Activated naive CD4-positive, alpha-beta T cell (primary cell): Measurements from ENCODE around the gene CAP1.
A peak's percentile ranks its signal among the peaks of the same experiment; 100 is the strongest.
"Not testable (repeated sequence)": the region's sequence is repeated elsewhere in the genome, so short reads cannot be mapped to it uniquely, and the experiment has no call there.

ENCODE experiments used
- DNase-seq, 4 experiments: peaks; one replicate each; lab custom pipeline; 2025; lab: John Stamatoyannopoulos, UW

Gene CAP1

DNA sequence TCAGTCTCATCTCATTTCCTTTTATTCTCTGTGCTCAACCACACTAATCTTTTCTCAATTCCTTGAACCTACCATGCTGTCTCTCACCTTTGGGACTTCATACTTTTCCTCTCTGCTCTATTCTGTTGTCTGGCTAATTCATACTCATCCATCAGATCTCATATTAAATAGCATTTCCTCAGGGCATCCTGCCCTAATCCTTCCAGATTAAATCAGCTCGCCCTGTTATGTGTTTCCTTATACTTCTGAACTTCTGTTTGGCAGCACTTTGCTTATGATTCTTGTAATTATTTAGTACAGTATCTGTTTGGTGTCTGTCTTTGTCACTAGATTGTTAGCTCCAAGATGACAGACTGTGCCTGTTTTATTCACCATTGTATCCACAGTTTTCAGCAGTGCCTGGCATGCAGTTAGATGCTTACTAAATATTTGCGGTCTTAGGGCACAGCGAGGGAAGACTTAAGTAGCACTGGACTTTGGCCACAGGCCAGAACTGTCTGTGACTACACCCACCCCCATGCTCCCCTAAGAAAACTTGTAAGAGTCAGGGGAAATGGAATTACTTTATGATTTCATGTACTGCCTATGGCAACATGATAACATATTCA lies 9.9 kb upstream of the CAP1 start:
- no peak for DNase-seq

- peak in 2 of 4 experiments; percentile 10 to 25 for DNase-seq
Observed at GRCh38 chr1:40032240-40032891, 8.2 kb upstream of the CAP1 start.

DNA sequence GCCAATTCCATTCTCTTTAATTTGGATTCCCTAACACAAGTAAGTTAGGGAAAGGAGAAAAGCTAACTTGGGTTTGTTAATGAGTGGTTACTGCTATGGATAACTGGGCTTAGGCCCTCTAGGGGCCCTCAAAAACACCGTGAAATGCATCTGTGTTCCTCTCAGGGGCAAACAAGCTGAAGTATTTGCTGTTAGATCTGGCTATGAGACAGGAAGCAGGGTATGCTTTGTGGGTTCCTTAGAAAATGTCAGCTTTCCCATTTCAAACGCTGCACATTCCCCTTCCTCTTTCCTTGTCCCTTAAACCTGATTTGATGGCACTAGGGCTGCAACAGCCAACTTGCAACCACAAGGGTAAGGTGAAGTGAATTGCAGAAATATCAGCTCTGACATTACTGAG lies 5.7 kb upstream of the CAP1 start:
- no peak for DNase-seq

GRCh38 chr1:40036574-40036973 lies 4.0 kb upstream of the CAP1 start:
- no peak for DNase-seq

DNA sequence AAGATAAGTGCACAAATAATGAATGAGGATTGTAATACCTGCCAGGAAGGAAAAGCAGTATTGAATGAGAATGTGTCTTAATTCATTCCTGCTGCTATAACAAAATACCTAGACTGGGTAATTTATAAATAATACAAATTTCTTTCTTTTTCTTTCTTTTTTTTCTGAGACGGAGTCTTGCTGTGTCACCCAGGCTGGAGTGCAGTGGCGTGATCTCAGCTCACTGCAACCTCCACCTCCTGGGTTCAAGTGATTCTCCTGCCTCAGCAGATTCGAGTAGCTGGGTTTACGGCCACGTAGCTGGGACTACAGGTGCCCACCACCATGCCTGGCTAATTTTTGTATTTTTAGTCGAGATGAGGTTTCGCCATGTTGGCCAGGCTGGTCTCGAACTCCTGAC lies 3.3 kb upstream of the CAP1 start:
- DNase-seq: not testable (repeated sequence)

GRCh38 chr1:40038697-40039096 lies 1.8 kb upstream of the CAP1 start:
- no peak for DNase-seq

DNA sequence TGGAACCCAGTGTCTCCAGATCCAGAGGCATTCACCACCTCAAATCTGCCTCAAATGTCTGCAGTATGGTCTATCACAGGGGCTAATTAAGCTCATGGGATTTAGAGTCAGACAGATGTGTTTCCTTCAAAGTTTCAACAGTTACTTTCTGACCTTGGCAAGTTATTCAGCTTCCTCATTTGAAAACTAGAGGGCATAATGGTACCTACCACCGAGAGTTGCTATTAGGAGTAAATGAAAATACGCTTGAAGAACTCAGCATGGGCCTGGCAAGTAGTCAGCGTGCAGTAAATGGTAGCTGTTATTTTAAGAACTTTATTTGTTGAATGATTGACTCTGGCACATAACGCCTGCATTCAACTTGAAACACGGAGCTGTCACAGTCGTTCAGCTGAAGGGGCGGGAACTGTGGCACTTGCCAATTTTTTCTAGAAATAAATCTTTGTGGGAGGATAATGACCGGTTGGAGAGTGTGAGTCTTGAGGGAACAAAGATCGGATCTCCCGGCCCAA lies 1.2 kb upstream of the CAP1 start:
- DNase-seq: no peak

GRCh38 chr1:40039757-40040510 lies 595 bp upstream of the CAP1 start:
- DNase-seq: peak; percentile 16 to 59 (median 43)

- no peak for DNase-seq
Observed at GRCh38 chr1:40041466-40041838, 923 bp downstream of the CAP1 start.

DNA sequence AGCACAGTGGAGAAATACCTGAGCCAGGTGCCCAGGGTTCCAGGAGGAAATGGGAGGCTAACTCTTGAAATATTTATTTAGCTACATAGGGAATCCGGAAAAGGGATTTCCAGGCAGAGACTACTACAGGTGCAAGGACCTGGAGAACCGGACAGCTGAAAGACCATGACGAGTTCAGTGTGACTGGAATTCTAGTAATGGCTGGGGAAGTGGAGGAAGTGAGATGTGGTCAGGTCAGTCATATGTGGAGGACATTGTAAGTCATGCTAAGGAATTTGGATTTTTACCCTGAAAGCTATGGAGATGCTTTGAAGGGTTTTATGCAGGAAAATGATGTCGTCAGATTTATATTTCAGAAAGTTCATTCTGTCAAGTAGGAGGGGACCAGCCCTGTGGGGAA lies 1.8 kb downstream of the CAP1 start:
- DNase-seq: no peak

DNA sequence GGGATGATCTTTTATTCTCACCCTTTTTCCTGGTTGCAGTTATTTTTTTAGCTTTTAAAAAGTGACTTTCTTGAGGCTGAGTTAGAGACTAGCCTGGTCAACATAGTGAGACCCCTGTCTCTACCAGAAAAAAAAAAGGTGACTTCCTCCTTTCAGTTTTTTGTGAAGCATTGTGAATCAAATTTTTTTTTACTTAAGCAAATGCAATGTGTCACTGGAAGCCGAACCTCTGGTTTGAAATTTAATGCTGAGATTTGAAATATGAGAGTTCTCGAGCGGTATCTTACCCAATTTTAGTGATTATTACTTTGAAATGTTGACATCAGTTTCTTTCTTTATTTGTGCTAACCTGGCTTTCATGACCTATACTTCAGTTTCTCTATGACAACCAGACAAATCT lies 3.6 kb downstream of the CAP1 start:
- no peak for DNase-seq

DNA sequence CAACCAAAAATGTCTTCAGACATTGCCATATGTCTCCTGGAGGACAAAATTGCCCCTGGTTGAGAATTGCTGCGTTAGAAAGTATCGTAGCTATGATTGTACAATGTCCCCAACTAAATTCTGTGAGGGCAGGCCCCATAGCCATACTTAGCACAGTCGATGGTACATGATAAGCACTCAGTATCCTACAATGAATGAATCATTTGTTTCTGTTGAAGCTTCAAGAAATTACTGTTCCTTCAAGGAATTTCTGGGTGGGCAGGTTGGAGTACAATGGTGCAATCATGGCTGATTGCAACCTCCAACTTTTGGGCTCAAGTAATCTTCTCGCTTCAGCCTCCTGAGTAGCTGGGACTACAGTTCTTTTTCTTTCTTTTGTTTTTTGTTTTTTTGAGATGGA lies 4.7 kb downstream of the CAP1 start:
- DNase-seq: no peak

- no peak for DNase-seq
Observed at GRCh38 chr1:40045766-40046165, 5.2 kb downstream of the CAP1 start.

GRCh38 chr1:40047276-40047675 lies 6.7 kb downstream of the CAP1 start:
- DNase-seq: no peak

DNA sequence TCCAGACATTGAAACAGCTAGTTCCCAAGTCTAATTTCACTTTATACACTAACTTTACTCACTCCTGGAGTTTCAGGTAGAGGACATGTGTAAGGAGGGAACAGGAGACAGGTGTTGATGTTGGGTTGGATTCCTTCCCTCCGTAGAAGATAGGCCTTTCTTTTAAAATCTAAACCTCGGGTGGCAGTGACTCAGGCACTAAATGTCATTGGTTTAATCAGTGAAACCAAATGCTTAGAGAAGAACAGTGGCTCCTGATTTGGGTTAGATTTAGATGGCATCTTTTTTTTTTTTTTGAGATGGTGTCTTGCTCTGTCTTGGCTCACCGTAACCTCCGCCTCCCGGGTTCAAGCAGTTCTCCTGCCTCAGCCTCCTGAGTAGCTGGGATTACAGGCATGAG lies 7.2 kb downstream of the CAP1 start:
- DNase-seq: no peak

GRCh38 chr1:40049725-40050124 lies 9.2 kb downstream of the CAP1 start:
- no peak for DNase-seq

DNA sequence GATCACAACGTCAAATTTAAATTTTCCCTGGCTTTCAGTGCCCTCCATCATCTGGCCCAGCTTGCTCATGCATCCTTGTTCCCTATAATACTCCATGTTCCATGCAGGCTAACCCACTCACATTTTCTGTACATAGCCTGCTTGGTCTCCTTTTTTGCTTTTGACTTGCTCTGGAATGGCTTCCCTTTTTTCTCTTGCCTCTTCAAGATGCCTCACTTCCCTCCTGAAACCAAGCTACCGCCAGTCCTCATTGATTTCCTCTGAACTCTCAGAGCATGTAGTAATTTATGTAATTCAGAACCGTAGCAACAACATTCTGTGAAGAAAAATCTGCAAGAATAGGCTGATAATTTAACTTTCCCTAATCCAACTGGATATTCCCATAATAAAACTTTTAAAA lies 10.3 kb downstream of the CAP1 start:
- no peak for DNase-seq

GRCh38 chr1:40053138-40053887 lies 12.8 kb downstream of the CAP1 start:
- DNase-seq: no peak

DNA sequence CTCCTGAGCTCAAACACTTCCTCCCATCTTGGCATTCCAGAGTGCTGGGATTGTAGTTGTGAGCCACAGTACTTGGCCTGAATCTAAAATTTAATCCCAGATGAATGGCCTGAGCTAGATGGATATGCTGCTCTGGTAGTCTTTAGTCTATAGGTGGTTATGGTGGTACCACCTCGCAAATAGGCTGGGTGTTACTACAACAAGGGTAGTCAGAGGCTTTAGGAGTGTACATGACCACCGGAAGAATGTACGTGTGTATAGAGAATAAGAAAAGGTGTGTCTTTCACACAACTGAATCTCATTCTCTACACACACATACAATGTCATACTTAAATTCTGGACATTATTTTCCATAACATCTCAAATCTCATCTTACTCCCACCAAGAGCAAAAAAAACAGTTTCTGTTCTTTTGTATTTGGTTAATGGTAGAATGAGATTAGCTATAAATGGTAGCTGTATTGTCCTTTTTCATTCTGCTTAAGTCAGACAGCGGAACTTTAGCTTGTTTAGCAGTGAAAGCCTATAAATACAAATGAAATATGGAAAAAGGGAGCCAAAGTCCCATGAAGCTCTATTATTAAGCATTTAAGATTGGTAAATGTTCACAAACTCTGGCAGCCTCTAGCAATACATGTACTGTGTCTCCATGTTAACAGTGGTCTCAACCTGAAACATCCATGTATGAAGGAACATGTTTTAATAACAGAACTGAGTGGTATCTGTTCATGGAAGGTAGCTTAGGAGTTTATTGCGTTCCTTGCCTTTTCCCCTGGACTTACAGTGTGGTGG lies 16.2 kb downstream of the CAP1 start:
- DNase-seq: no peak

DNA sequence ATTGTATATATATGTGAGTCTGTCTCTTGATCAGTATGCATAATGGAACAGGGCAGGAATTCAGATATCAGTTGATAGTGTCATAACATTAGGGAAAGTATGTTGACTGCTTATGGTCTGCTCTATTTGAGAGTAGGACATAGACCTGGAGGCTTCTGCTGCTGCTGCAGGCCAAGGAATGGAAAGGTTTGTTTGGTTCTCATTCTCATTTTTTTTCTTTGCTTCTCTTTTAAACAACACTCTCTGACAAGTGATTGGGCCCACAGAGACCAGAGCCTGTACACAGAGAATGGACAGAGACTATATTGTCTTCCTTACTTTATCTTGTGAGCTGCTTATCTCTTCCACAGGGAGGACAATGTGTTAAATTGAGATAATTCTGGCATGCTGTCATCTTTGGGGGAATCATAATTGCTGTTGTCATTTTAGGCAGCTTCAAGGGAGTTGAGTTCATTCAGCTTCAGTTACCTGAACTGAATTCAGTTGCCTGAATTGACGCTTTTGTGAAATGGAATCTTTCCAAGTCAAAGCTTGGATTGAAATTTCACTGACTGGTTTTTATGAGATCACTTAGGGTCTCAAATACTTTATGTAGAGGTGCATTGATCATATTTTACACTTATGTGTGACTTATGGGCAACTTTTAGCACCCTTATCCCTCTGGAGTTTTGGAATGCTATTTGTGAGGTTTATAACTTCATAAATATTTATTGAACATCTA lies 16.9 kb downstream of the CAP1 start:
- no peak for DNase-seq

GRCh38 chr1:40058097-40058452 lies 17.5 kb downstream of the CAP1 start:
- DNase-seq: no peak
